DOHH2 (cell line): ENCODE data around the gene CLTC.

Source experiments
- CTCF ChIP-seq: fragments of 200-600 bp; sonication (generic); IDR thresholded peaks from one replicate; pipeline ENCODE4 v1.5.1; 2014; ENCODE audit warnings: antibody characterized with exemption, mild to moderate bottlenecking, low read depth, low read length; ENCODE audit not compliant: poor library complexity, severe bottlenecking
- EZH2phosphoT487 ChIP-seq: fragments of 200-600 bp; sonication (generic); IDR thresholded peaks from 2 replicates; pipeline ENCODE4 v1.6.1; 2017; ENCODE audit warnings: borderline replicate concordance, mild to moderate bottlenecking, antibody characterized with exemption, low read length, moderate library complexity, mixed read lengths

GRCh38 chr17:59696682-59697277 lies 77.1 kb downstream of the CLTC start:
- TF ChIP-seq CTCF (no peak), EZH2phosphoT487 (no peak)
